ENCODE data around the gene TPM2. TPM values are rescaled to one million over a fixed set of nuclear protein-coding genes. Genes with fewer than 3 reads are reported as not detected.

Gene TPM2
- total and polyA plus RNA-seq, 2 donors (not counting 1 experiment from before 2014, with no cell fraction given), result 2.4 to 6.3 TPM

GRCh38 chr9:35737143-35737542 lies 47.4 kb upstream of the TPM2 start:
- TF ChIP-seq EZH2 (IDR thresholded peaks at IDR 0.05; ENCODE audit: borderline replicate concordance, insufficient read depth, low read depth, low read length, poor library complexity, severe bottlenecking) (no peak), CTCF (IDR thresholded peaks at IDR 0.05) (no peak)
- Histone ChIP-seq H3K4me2 (replicated peaks; ENCODE audit: low read depth, low read length, poor library complexity, severe bottlenecking) (no peak overlapping the region), H3K9ac (ENCODE audit: low read length) (no peak overlapping the region), H4K20me1 (ENCODE audit: control insufficient read depth, insufficient read depth, low read length, poor library complexity, severe bottlenecking) (peaks cover 9% of the 10 kb centered on the region), H3K36me3 (replicated peaks in 1 of 2; ENCODE audit: control extremely low read depth in 1 of 2, control insufficient read depth in 1 of 2, extremely low read depth in 1 of 2, insufficient read depth in 2 of 2, low read length in 1 of 2) (peaks cover 1 to 75% of the 10 kb centered on the region in 2 experiments), H3K4me1 (ENCODE audit: control insufficient read depth in 2 of 2, insufficient read depth in 2 of 2, low read length in 2 of 2) (peaks cover 10 to 17% of the 10 kb centered on the region in 2 donors), H3K4me3 (ENCODE audit: control extremely low read depth in 1 of 5, extremely low read depth in 1 of 5, insufficient read depth in 1 of 5, low read depth in 2 of 5, low read length in 4 of 5) (no peak overlapping the region), H3K27ac (ENCODE audit: low read length in 2 of 2) (no peak overlapping the region), H3K79me2 (ENCODE audit: control insufficient read depth, insufficient read depth, low read length) (peaks cover 30% of the 10 kb centered on the region), H3K27me3 (replicated peaks in 1 of 4; ENCODE audit: control extremely low read depth in 1 of 4, control insufficient read depth in 3 of 4, insufficient read depth in 4 of 4, low read length in 3 of 4) (no peaks in the 10 kb centered on the region), H2AFZ (ENCODE audit: insufficient read depth, low read depth, low read length, poor library complexity, severe bottlenecking) (no peak overlapping the region), H3K9me3 (ENCODE audit: control extremely low read depth in 1 of 3, control insufficient read depth in 2 of 3, insufficient read depth in 1 of 3, low read length in 2 of 3) (no peaks in the 10 kb centered on the region)
- no peak overlapping the region for H3K4me3 Mint-ChIP-seq
- CTCF ChIA-PET, result interaction anchor here (0.7 to 9.7 kb wide), 12 partner anchors 9 to 145 kb away, joined by 3 to 142 read pairs (median 8); partner anchors contain the start of genes GBA2, RGP1 and SPAG8
- H3K27ac Mint-ChIP-seq, result no peak overlapping the region
- DNase-seq (no peak), ATAC-seq (ENCODE audit: low read depth) (no peak)
- peaks cover 12% of the 10 kb centered on the region for H3K4me1 Mint-ChIP-seq
- no peaks in the 10 kb centered on the region for H3K27me3 Mint-ChIP-seq
- POLR2A ChIA-PET, result interaction anchor here (1.1 kb wide), 1 partner anchor 12 kb away, joined by 5 read pairs; the partner anchor contains the start of genes GBA2 and RGP1
- intact Hi-C loops (cut with micrococcal nuclease), result loop anchor here (10.0 kb wide), 2 partner anchors 662 to 1728 kb away; partner anchors contain the start of genes FANCG, VCP and ZBTB5
- 98% methylated on average over 7 of the region's 7 CpGs for WGBS (ENCODE audit: insufficient coverage)
- H3K9me3 Mint-ChIP-seq (ENCODE audit: insufficient read depth), result no peaks in the 10 kb centered on the region

GRCh38 chr9:35736201-35736633 lies 46.5 kb upstream of the TPM2 start:
- H2AFZ ChIP-seq (ENCODE audit: insufficient read depth, low read depth, low read length, poor library complexity, severe bottlenecking), result no peak overlapping the region
- peaks cover 9% of the 10 kb centered on the region for H4K20me1 ChIP-seq (ENCODE audit: control insufficient read depth, insufficient read depth, low read length, poor library complexity, severe bottlenecking)
- H3K27ac ChIP-seq (ENCODE audit: low read length in 2 of 2), result no peak overlapping the region
- H3K4me2 ChIP-seq (replicated peaks; ENCODE audit: low read depth, low read length, poor library complexity, severe bottlenecking), result no peak overlapping the region
- H3K79me2 ChIP-seq (ENCODE audit: control insufficient read depth, insufficient read depth, low read length), result peaks cover 32% of the 10 kb centered on the region
- TF ChIP-seq EZH2 (IDR thresholded peaks at IDR 0.05; ENCODE audit: borderline replicate concordance, insufficient read depth, low read depth, low read length, poor library complexity, severe bottlenecking) (no peak), CTCF (IDR thresholded peaks at IDR 0.05) (peak; percentile 87)
- no peak overlapping the region for H3K27ac Mint-ChIP-seq
- H3K4me1 Mint-ChIP-seq, result peaks cover 12% of the 10 kb centered on the region
- WGBS (ENCODE audit: insufficient coverage), result 79% methylated on average over 4 of the region's 5 CpGs
- no peaks in the 10 kb centered on the region for H3K27me3 ChIP-seq (replicated peaks in 1 of 4; ENCODE audit: control extremely low read depth in 1 of 4, control insufficient read depth in 3 of 4, insufficient read depth in 4 of 4, low read length in 3 of 4)
- H3K4me3 ChIP-seq (ENCODE audit: control extremely low read depth in 1 of 5, extremely low read depth in 1 of 5, insufficient read depth in 1 of 5, low read depth in 2 of 5, low read length in 4 of 5), result no peak overlapping the region
- intact Hi-C loops (cut with micrococcal nuclease), result loop anchor here (1.0 to 10.0 kb wide), 6 partner anchors 13 to 1729 kb away; partner anchors contain the start of genes FANCG, GBA2, RGP1 and VCP
- H3K9ac ChIP-seq (ENCODE audit: low read length), result no peak overlapping the region
- POLR2A ChIA-PET, result interaction anchor here (0.8 to 1.6 kb wide), 3 partner anchors 12 to 146 kb away, joined by 3 to 5 read pairs (median 3); no protein-coding TSS in a partner anchor
- peaks cover 13 to 21% of the 10 kb centered on the region in 2 donors for H3K4me1 ChIP-seq (ENCODE audit: control insufficient read depth in 2 of 2, insufficient read depth in 2 of 2, low read length in 2 of 2)
- no peaks in the 10 kb centered on the region for H3K27me3 Mint-ChIP-seq
- H3K9me3 Mint-ChIP-seq (ENCODE audit: insufficient read depth), result no peaks in the 10 kb centered on the region
- H3K9me3 ChIP-seq (ENCODE audit: control extremely low read depth in 1 of 3, control insufficient read depth in 2 of 3, insufficient read depth in 1 of 3, low read length in 2 of 3), result no peaks in the 10 kb centered on the region
- peak; percentile 13 for ATAC-seq (ENCODE audit: low read depth)
- CTCF ChIA-PET, result interaction anchor here (0.6 to 9.7 kb wide), 35 partner anchors 10 to 684 kb away, joined by 3 to 142 read pairs (median 6); partner anchors contain the start of genes ARHGEF39, CCDC107, GBA2 and HINT2
- no peak overlapping the region for H3K4me3 Mint-ChIP-seq
- DNase-seq, result peak; percentile 79
- H3K36me3 ChIP-seq (replicated peaks in 1 of 2; ENCODE audit: control extremely low read depth in 1 of 2, control insufficient read depth in 1 of 2, extremely low read depth in 1 of 2, insufficient read depth in 2 of 2, low read length in 1 of 2), result peaks cover 1 to 67% of the 10 kb centered on the region in 2 experiments
